Body of pancreas (tissue), 4 donors: ENCODE measurements around the gene FAM83F. TPM values are rescaled to one million over a fixed set of nuclear protein-coding genes. Genes with fewer than 3 reads are reported as not detected.

Source experiments
- ATAC-seq: fragments of 150-250 bp; one replicate; pipeline ENCODE4 v1.9.1; 2016
- DNase-seq, 4 donors: peaks; one replicate each; pipeline ENCODE4 v3.0.0-alpha.2; 2019
- H3K27ac ChIP-seq, 4 donors: fragments of 200-600 bp; sonication (generic); 1 replicate in 3 of 4; 2 replicates in 1 of 4; pipeline versions ENCODE4 v1.5.1 to v1.6.1; 2016 to 2019; ENCODE audit warnings: mild to moderate bottlenecking in 1 of 4, mixed read lengths in 1 of 4, moderate library complexity in 1 of 4
- H3K27me3 ChIP-seq, 2 donors: fragments of 200-600 bp; sonication (generic); one replicate each; pipeline ENCODE4 v1.6.0; 2016; ENCODE audit warnings: mild to moderate bottlenecking in 1 of 2
- H3K36me3 ChIP-seq, 2 donors: fragments of 200-600 bp; sonication (generic); replicated peaks in 1 of 2; 2 replicates each; pipeline ENCODE4 v1.5.1; 2016; ENCODE audit warnings: low read depth in 2 of 2; ENCODE audit not compliant: insufficient read depth in 1 of 2
- H3K4me1 ChIP-seq: fragments of 200-600 bp; sonication (generic); one replicate; pipeline ENCODE4 v1.6.0; 2016
- H3K4me3 ChIP-seq, 2 donors: fragments of 200-600 bp; sonication (generic); 1 replicate in 1 of 2; 2 replicates in 1 of 2; pipeline ENCODE4 v1.5.1; 2016 to 2019
- H3K9me3 ChIP-seq, 3 donors: fragments of 200-600 bp; sonication (generic); 1 replicate in 2 of 3; 2 replicates in 1 of 3; pipeline ENCODE4 v1.5.1; 2016
- CTCF ChIP-seq, 7 experiments: fragments of 450-650 bp in 4 of 7; fragments of 200-600 bp in 3 of 7; sonication (generic) in 3 of 7; IDR thresholded peaks; one replicate each; pipeline ENCODE4 v1.5.1; 2016 to 2019; ENCODE audit warnings: antibody characterized with exemption in 7 of 7
- POLR2A ChIP-seq, 3 donors: fragments of 450-650 bp; IDR thresholded peaks; one replicate each; pipeline ENCODE4 v1.6.1; 2016; ENCODE audit warnings: antibody characterized with exemption in 3 of 3, mild to moderate bottlenecking in 2 of 3
- whole genome bisulfite sequencing, 2 donors: methylation state at CpG; one replicate each; pipeline ENCODE4 v1.1.5; 2017; 5-methylcytosine and 5-hydroxymethylcytosine counted together
- intact Hi-C: fragments of 100-400 bp; cut with DNase I; formaldehyde crosslinking; loops from one replicate; pipeline ENCODE4 v1.15.1; 2023
- total RNA-seq, 2 donors: library from RNA; depleted of rRNA; stranded (reverse); fragments of >200 nt; gene quantifications; one replicate each; pipeline ENCODE4 v1.1.0, GENCODE V29; 2016

FAM83F gene
- total RNA-seq, 2 donors from 2014 or later = 8.9 to 9.1 TPM

- WGBS, 2 donors = 63 to 64% methylated on average over 3 of the region's 3 CpGs
- Histone ChIP-seq H3K36me3 (no peaks in the 10 kb centered on the region), H3K9me3 (no peaks in the 10 kb centered on the region), H3K27me3 (no peaks in the 10 kb centered on the region), H3K4me1 (peaks cover 79% of the 10 kb centered on the region), H3K4me3 (no peak overlapping the region), H3K27ac (peak overlapping the region in 3 of 4 donors; percentile 86 to 89 (median 88))
- intact Hi-C loops = no loop called here
- no peak for TF ChIP-seq CTCF (IDR thresholded peaks at IDR 0.05)
- no peak for TF ChIP-seq POLR2A (IDR thresholded peaks at IDR 0.05)
- ATAC-seq (no peak), DNase-seq (no peak)
Measured at GRCh38 chr22:39997421-39997820, 2.7 kb downstream of the FAM83F start.

GRCh38 chr22:39997939-39998726 lies 3.4 kb downstream of the FAM83F start:
- H3K4me3 ChIP-seq = no peak overlapping the region
- ATAC-seq = peak; percentile 49
- WGBS, 2 donors = 31 to 38% methylated on average over 11 of the region's 11 CpGs

GRCh38 chr22:39999144-39999757 lies 4.5 kb downstream of the FAM83F start:
- 60 to 76% methylated on average over 9 to 16 of the region's 16 CpGs for WGBS, 2 donors
- no peak for ATAC-seq
- no peaks in the 10 kb centered on the region for H3K27me3 ChIP-seq
- intact Hi-C loops = no loop called here
- no peaks in the 10 kb centered on the region for H3K36me3 ChIP-seq
- H3K4me3 ChIP-seq = no peak overlapping the region
- peak in 2 of 4 donors; percentile 32 to 40 for DNase-seq
- H3K9me3 ChIP-seq = no peaks in the 10 kb centered on the region
- H3K4me1 ChIP-seq = peaks cover 76% of the 10 kb centered on the region
- H3K27ac ChIP-seq = no peak overlapping the region
- TF ChIP-seq POLR2A (IDR thresholded peaks at IDR 0.05) (no peak), CTCF (IDR thresholded peaks at IDR 0.05) (no peak)

More at GRCh38 chr22:39997939-39998726, 3.4 kb downstream of the FAM83F start:
- Histone ChIP-seq H3K27ac (peak overlapping the region; percentile 13 to 89 (median 68)), H3K4me1 (peaks cover 75% of the 10 kb centered on the region), H3K36me3 (no peaks in the 10 kb centered on the region), H3K9me3 (no peaks in the 10 kb centered on the region), H3K27me3 (no peaks in the 10 kb centered on the region)
- DNase-seq = peak; percentile 80 to 92 (median 86)
- intact Hi-C loops = no loop called here
- TF ChIP-seq POLR2A (IDR thresholded peaks at IDR 0.05) (no peak), CTCF (IDR thresholded peaks at IDR 0.05) (peak in 3 of 7 experiments; percentile 17 to 27 (median 19))

- no peak for TF ChIP-seq POLR2A (IDR thresholded peaks at IDR 0.05)
- TF ChIP-seq CTCF (IDR thresholded peaks at IDR 0.05) = no peak
- no peaks in the 10 kb centered on the region for H3K27me3 ChIP-seq
- intact Hi-C loops = no loop called here
- H3K36me3 ChIP-seq = no peaks in the 10 kb centered on the region
- H3K9me3 ChIP-seq = no peaks in the 10 kb centered on the region
- no peak overlapping the region for H3K27ac ChIP-seq
- no peak overlapping the region for H3K4me3 ChIP-seq
- WGBS, 2 donors = 87 to 92% methylated on average over 5 of the region's 5 CpGs
- DNase-seq (no peak), ATAC-seq (no peak)
- H3K4me1 ChIP-seq = peaks cover 73% of the 10 kb centered on the region
Measured at GRCh38 chr22:40000171-40000570, 5.4 kb downstream of the FAM83F start.
